ENCODE measurements around the gene ZDHHC14.

ZDHHC14 gene

GRCh38 chr6:157650801-157651200, 269.8 kb downstream of the ZDHHC14 start:
- Histone ChIP-seq H2AK5ac (ENCODE audit: low read length) (no peak overlapping the region), H3K36me3 (ENCODE audit: control insufficient read depth, insufficient read depth, low read length) (no peaks in the 10 kb centered on the region), H3K79me2 (ENCODE audit: control insufficient read depth, insufficient read depth, low read length) (no peaks in the 10 kb centered on the region), H3K27me3 (ENCODE audit: insufficient read depth, low read length, poor library complexity) (no peaks in the 10 kb centered on the region), H2BK5ac (ENCODE audit: low read length) (no peak overlapping the region), H3K79me1 (ENCODE audit: low read length) (no peaks in the 10 kb centered on the region), H3K27ac (ENCODE audit: low read depth, low read length) (no peak overlapping the region), H3K4me1 (ENCODE audit: control insufficient read depth, low read depth, low read length) (no peaks in the 10 kb centered on the region), H3K4me3 (ENCODE audit: low read length) (no peak overlapping the region), H3K4me2 (ENCODE audit: low read length) (no peak overlapping the region), H2BK120ac (ENCODE audit: low read depth, low read length) (no peak overlapping the region), H4K8ac (ENCODE audit: low read depth, low read length) (no peak overlapping the region), H2BK15ac (replicated peaks; ENCODE audit: low read depth) (no peak overlapping the region), H4K5ac (ENCODE audit: low read length) (no peak overlapping the region), H3K4ac (ENCODE audit: low read depth, low read length) (no peak overlapping the region), H3K23ac (ENCODE audit: low read length) (no peak overlapping the region), H3K18ac (ENCODE audit: low read length) (no peak overlapping the region), H3K56ac (ENCODE audit: low read length) (no peak overlapping the region), H3K9ac (ENCODE audit: low read length) (no peak overlapping the region)
- WGBS (ENCODE audit: extremely low coverage, insufficient coverage, low lambda C conversion rate) = no CpG with 5 or more reads among the region's 7 CpGs
- DNase-seq = no peak

GRCh38 chr6:157651731-157652490, 270.9 kb downstream of the ZDHHC14 start:
- no peak overlapping the region for H4K8ac ChIP-seq (ENCODE audit: low read depth, low read length)
- no peak overlapping the region for H3K4me3 ChIP-seq (ENCODE audit: low read length)
- no peaks in the 10 kb centered on the region for H3K79me2 ChIP-seq (ENCODE audit: control insufficient read depth, insufficient read depth, low read length)
- no peak overlapping the region for H4K5ac ChIP-seq (ENCODE audit: low read length)
- H3K9ac ChIP-seq (ENCODE audit: low read length) = no peak overlapping the region
- no peaks in the 10 kb centered on the region for H3K27me3 ChIP-seq (ENCODE audit: insufficient read depth, low read length, poor library complexity)
- H3K27ac ChIP-seq (ENCODE audit: low read depth, low read length) = no peak overlapping the region
- H3K18ac ChIP-seq (ENCODE audit: low read length) = no peak overlapping the region
- H3K4me1 ChIP-seq (ENCODE audit: control insufficient read depth, low read depth, low read length) = no peaks in the 10 kb centered on the region
- no peak overlapping the region for H3K56ac ChIP-seq (ENCODE audit: low read length)
- no peak overlapping the region for H3K23ac ChIP-seq (ENCODE audit: low read length)
- H3K36me3 ChIP-seq (ENCODE audit: control insufficient read depth, insufficient read depth, low read length) = no peaks in the 10 kb centered on the region
- H3K79me1 ChIP-seq (ENCODE audit: low read length) = no peaks in the 10 kb centered on the region
- H2BK120ac ChIP-seq (ENCODE audit: low read depth, low read length) = no peak overlapping the region
- WGBS (ENCODE audit: extremely low coverage, insufficient coverage, low lambda C conversion rate) = no CpG with 5 or more reads among the region's 13 CpGs
- H2AK5ac ChIP-seq (ENCODE audit: low read length) = no peak overlapping the region
- no peak for DNase-seq
- H3K4me2 ChIP-seq (ENCODE audit: low read length) = no peak overlapping the region
- H3K4ac ChIP-seq (ENCODE audit: low read depth, low read length) = no peak overlapping the region
- H2BK5ac ChIP-seq (ENCODE audit: low read length) = no peak overlapping the region
- H2BK15ac ChIP-seq (replicated peaks; ENCODE audit: low read depth) = no peak overlapping the region

GRCh38 chr6:157652601-157653363, 271.8 kb downstream of the ZDHHC14 start:
- Histone ChIP-seq H3K18ac (ENCODE audit: low read length) (no peak overlapping the region), H3K79me1 (ENCODE audit: low read length) (no peaks in the 10 kb centered on the region), H3K4me2 (ENCODE audit: low read length) (no peak overlapping the region), H3K9ac (ENCODE audit: low read length) (no peak overlapping the region), H2BK120ac (ENCODE audit: low read depth, low read length) (no peak overlapping the region), H2BK5ac (ENCODE audit: low read length) (no peak overlapping the region), H3K4ac (ENCODE audit: low read depth, low read length) (no peak overlapping the region), H3K27ac (ENCODE audit: low read depth, low read length) (no peak overlapping the region), H3K56ac (ENCODE audit: low read length) (no peak overlapping the region), H4K8ac (ENCODE audit: low read depth, low read length) (no peak overlapping the region), H3K79me2 (ENCODE audit: control insufficient read depth, insufficient read depth, low read length) (no peaks in the 10 kb centered on the region), H2AK5ac (ENCODE audit: low read length) (no peak overlapping the region), H3K4me3 (ENCODE audit: low read length) (no peak overlapping the region), H3K4me1 (ENCODE audit: control insufficient read depth, low read depth, low read length) (no peaks in the 10 kb centered on the region), H3K23ac (ENCODE audit: low read length) (no peak overlapping the region), H3K27me3 (ENCODE audit: insufficient read depth, low read length, poor library complexity) (no peaks in the 10 kb centered on the region), H2BK15ac (replicated peaks; ENCODE audit: low read depth) (no peak overlapping the region), H3K36me3 (ENCODE audit: control insufficient read depth, insufficient read depth, low read length) (no peaks in the 10 kb centered on the region), H4K5ac (ENCODE audit: low read length) (no peak overlapping the region)
- DNase-seq = no peak
- WGBS (ENCODE audit: extremely low coverage, insufficient coverage, low lambda C conversion rate) = no CpG with 5 or more reads among the region's 18 CpGs

GRCh38 chr6:157653521-157653920, 272.5 kb downstream of the ZDHHC14 start:
- H3K4me1 ChIP-seq (ENCODE audit: control insufficient read depth, low read depth, low read length) = no peaks in the 10 kb centered on the region
- no peak overlapping the region for H3K9ac ChIP-seq (ENCODE audit: low read length)
- no CpG with 5 or more reads among the region's 16 CpGs for WGBS (ENCODE audit: extremely low coverage, insufficient coverage, low lambda C conversion rate)
- no peak overlapping the region for H2BK120ac ChIP-seq (ENCODE audit: low read depth, low read length)
- H2AK5ac ChIP-seq (ENCODE audit: low read length) = no peak overlapping the region
- H3K79me2 ChIP-seq (ENCODE audit: control insufficient read depth, insufficient read depth, low read length) = no peaks in the 10 kb centered on the region
- no peak for DNase-seq
- H2BK5ac ChIP-seq (ENCODE audit: low read length) = no peak overlapping the region
- H4K5ac ChIP-seq (ENCODE audit: low read length) = no peak overlapping the region
- H3K56ac ChIP-seq (ENCODE audit: low read length) = no peak overlapping the region
- no peaks in the 10 kb centered on the region for H3K27me3 ChIP-seq (ENCODE audit: insufficient read depth, low read length, poor library complexity)
- no peak overlapping the region for H3K27ac ChIP-seq (ENCODE audit: low read depth, low read length)
- H3K4me3 ChIP-seq (ENCODE audit: low read length) = no peak overlapping the region
- H3K79me1 ChIP-seq (ENCODE audit: low read length) = no peaks in the 10 kb centered on the region
- no peak overlapping the region for H4K8ac ChIP-seq (ENCODE audit: low read depth, low read length)
- no peaks in the 10 kb centered on the region for H3K36me3 ChIP-seq (ENCODE audit: control insufficient read depth, insufficient read depth, low read length)
- no peak overlapping the region for H3K18ac ChIP-seq (ENCODE audit: low read length)
- H3K4ac ChIP-seq (ENCODE audit: low read depth, low read length) = no peak overlapping the region
- no peak overlapping the region for H3K4me2 ChIP-seq (ENCODE audit: low read length)
- no peak overlapping the region for H3K23ac ChIP-seq (ENCODE audit: low read length)
- no peak overlapping the region for H2BK15ac ChIP-seq (replicated peaks; ENCODE audit: low read depth)

- H3K4me2 ChIP-seq (ENCODE audit: low read length) = no peak overlapping the region
- no peak overlapping the region for H2BK15ac ChIP-seq (replicated peaks; ENCODE audit: low read depth)
- H2AK5ac ChIP-seq (ENCODE audit: low read length) = no peak overlapping the region
- H4K8ac ChIP-seq (ENCODE audit: low read depth, low read length) = no peak overlapping the region
- no peaks in the 10 kb centered on the region for H3K36me3 ChIP-seq (ENCODE audit: control insufficient read depth, insufficient read depth, low read length)
- H3K4ac ChIP-seq (ENCODE audit: low read depth, low read length) = no peak overlapping the region
- H3K4me1 ChIP-seq (ENCODE audit: control insufficient read depth, low read depth, low read length) = no peaks in the 10 kb centered on the region
- no peaks in the 10 kb centered on the region for H3K27me3 ChIP-seq (ENCODE audit: insufficient read depth, low read length, poor library complexity)
- H4K5ac ChIP-seq (ENCODE audit: low read length) = no peak overlapping the region
- H3K23ac ChIP-seq (ENCODE audit: low read length) = no peak overlapping the region
- no peak overlapping the region for H2BK120ac ChIP-seq (ENCODE audit: low read depth, low read length)
- no CpG with 5 or more reads among the region's 8 CpGs for WGBS (ENCODE audit: extremely low coverage, insufficient coverage, low lambda C conversion rate)
- no peak overlapping the region for H2BK5ac ChIP-seq (ENCODE audit: low read length)
- H3K56ac ChIP-seq (ENCODE audit: low read length) = no peak overlapping the region
- no peak overlapping the region for H3K4me3 ChIP-seq (ENCODE audit: low read length)
- H3K18ac ChIP-seq (ENCODE audit: low read length) = no peak overlapping the region
- no peak for DNase-seq
- H3K27ac ChIP-seq (ENCODE audit: low read depth, low read length) = no peak overlapping the region
- H3K79me1 ChIP-seq (ENCODE audit: low read length) = no peaks in the 10 kb centered on the region
- no peaks in the 10 kb centered on the region for H3K79me2 ChIP-seq (ENCODE audit: control insufficient read depth, insufficient read depth, low read length)
- H3K9ac ChIP-seq (ENCODE audit: low read length) = no peak overlapping the region
Measured at GRCh38 chr6:157655139-157655538, 274.1 kb downstream of the ZDHHC14 start.

All from mesendoderm (in vitro differentiated cells).